Activated T-cell treated with anti-CD3 and anti-CD28 coated beads, Interleukin-2, amount 50 U/mL, for 4 hours (primary cell): Measurements from ENCODE around the gene BAX. TPM values are rescaled to one million over a fixed set of nuclear protein-coding genes. Genes with fewer than 3 reads are reported as not detected.

Source experiments
- ATAC-seq, 2 donors: fragments of 200-7000 bp; cut with Tn5 transposase; one replicate each; pipeline ENCODE4 v1.10.0; 2021
- DNase-seq: peaks from one replicate; pipeline ENCODE4 v3.0.0-alpha.2; 2020
- H3K27me3 Mint-ChIP-seq: one replicate; pipeline ENCODE4 v1.8.0; 2021; ENCODE audit warnings: low read depth, mixed read lengths
- H3K36me3 Mint-ChIP-seq: one replicate; pipeline ENCODE4 v1.8.0; 2022; ENCODE audit warnings: mixed read lengths; ENCODE audit not compliant: insufficient read depth
- H3K4me1 Mint-ChIP-seq: one replicate; pipeline ENCODE4 v1.8.0; 2021; ENCODE audit warnings: low read depth, mixed read lengths
- H3K4me3 Mint-ChIP-seq: one replicate; pipeline ENCODE4 v1.8.0; 2021; ENCODE audit warnings: mild to moderate bottlenecking, moderate library complexity, mixed read lengths
- H3K9me3 Mint-ChIP-seq: one replicate; pipeline ENCODE4 v1.8.0; 2021; ENCODE audit warnings: mixed read lengths
- total RNA-seq, 3 donors: library from RNA; stranded (reverse); gene quantifications; one replicate each; pipeline ENCODE4 v1.2.1, GENCODE V29; 2021

BAX gene
- total RNA-seq, 3 donors from 2014 or later: 200 to 250 (median 203) TPM

DNA sequence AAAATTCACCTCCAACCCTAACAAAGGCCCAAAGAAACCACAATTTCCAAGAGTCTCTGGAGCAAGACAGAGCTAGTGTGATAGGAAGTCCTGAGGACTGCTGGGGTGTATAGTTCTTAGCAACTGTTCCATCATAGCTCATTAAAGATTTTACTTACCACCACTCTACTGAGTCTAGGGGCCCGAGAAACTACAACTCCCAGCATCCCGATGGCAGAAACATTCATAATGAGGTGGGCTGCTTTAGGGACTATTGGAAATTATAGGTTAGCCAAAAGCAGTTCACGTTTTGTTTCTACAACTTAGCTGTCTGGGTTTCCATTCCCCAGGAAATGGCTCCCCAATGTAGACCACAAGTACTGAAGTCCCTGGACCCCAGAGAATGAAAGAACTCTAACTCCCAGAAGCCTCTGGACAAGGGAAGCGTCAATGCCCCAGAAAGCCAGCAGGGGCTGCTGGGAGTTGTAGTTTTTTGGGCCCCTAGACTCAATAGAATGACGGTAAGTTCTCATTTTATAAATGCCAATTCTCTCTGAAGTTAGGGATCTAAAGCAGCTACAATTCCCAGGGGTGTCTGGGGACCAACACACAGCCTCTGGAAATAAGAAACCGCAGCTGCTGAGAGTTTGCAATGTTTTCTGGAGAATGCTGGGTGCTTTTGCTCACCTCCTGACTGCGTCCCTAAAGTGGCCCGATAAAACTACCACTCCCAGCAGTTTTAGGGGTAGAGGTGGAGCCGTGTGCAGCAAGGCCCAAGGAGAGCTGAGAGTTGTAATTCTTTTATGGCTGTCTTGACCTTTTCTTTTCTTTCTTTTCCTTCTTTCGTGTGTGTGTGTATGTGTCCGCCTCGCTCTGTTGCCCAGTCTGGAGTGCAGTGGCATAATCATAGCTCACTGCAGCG lies 21.5 kb downstream of the BAX start:
- Mint-ChIP-seq H3K27me3 (no peaks in the 10 kb centered on the region), H3K4me1 (no peaks in the 10 kb centered on the region), H3K36me3 (peaks cover 11% of the 10 kb centered on the region), H3K9me3 (no peaks in the 10 kb centered on the region), H3K4me3 (no peak overlapping the region)
- peak; percentile 87 to 90 for ATAC-seq
- DNase-seq: no peak

- Mint-ChIP-seq H3K4me3 (no peak overlapping the region), H3K4me1 (no peaks in the 10 kb centered on the region), H3K9me3 (no peaks in the 10 kb centered on the region), H3K36me3 (peaks cover 12% of the 10 kb centered on the region), H3K27me3 (no peaks in the 10 kb centered on the region)
- ATAC-seq (no peak), DNase-seq (no peak)
These were observed 22.4 kb downstream of the BAX start for GRCh38 chr19:48977061-48977460.

DNA sequence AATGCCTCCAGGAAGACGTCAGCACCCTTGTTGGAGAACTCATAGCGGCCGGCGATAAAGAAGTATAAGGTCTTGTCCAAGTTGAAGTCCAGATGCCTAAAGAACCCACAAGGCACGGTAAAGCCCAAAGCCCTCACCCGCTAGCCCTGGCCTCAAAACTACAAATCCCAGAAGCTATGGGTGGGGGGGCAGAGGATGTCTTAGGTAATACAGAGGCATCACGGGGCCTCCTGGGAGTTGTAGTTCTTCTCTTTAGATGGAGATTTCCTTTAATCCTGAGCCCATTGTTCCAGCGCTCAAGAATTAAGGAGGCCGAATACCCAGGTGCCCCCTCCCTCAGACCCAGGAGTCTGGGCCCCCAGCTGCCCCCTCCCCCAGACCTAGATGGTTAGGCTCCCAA lies 27.6 kb downstream of the BAX start:
- peaks cover under 1% of the 10 kb centered on the region for H3K4me1 Mint-ChIP-seq

GRCh38 chr19:48985711-48986110 lies 31.0 kb downstream of the BAX start:
- no peaks in the 10 kb centered on the region for H3K27me3 Mint-ChIP-seq
- H3K4me1 Mint-ChIP-seq: peaks cover 12% of the 10 kb centered on the region
- DNase-seq (no peak), ATAC-seq (no peak)
- H3K36me3 Mint-ChIP-seq: peaks cover 17% of the 10 kb centered on the region
- H3K9me3 Mint-ChIP-seq: no peaks in the 10 kb centered on the region
- no peak overlapping the region for H3K4me3 Mint-ChIP-seq

More for the DNA sequence above, 27.6 kb downstream of the BAX start:
- no peaks in the 10 kb centered on the region for H3K27me3 Mint-ChIP-seq
- ATAC-seq (no peak), DNase-seq (no peak)
- H3K36me3 Mint-ChIP-seq: peaks cover 13% of the 10 kb centered on the region
- no peaks in the 10 kb centered on the region for H3K9me3 Mint-ChIP-seq
- H3K4me3 Mint-ChIP-seq: no peak overlapping the region

DNA sequence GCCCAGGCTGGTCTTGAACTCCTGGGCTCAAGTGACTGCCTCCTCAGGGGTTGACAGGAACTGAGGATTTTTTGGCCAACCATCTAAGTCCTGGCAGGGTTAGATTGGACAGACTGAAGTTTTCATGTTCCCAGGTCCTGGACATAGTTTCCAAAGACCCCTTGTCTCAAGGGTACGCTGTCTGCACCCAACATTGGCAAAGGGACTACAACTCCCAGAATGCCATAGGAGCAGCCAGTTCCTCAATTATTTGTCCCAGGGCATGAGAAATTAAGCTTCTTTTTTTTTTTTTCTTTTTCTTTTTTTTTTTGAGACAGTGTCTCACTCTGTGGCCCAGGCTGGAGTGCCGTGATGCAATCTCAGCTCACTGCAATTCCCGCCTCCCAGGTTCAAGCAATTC lies 31.5 kb downstream of the BAX start:
- ATAC-seq: no peak
- H3K9me3 Mint-ChIP-seq: no peaks in the 10 kb centered on the region
- no peak overlapping the region for H3K4me3 Mint-ChIP-seq
- peaks cover 19% of the 10 kb centered on the region for H3K36me3 Mint-ChIP-seq
- H3K27me3 Mint-ChIP-seq: no peaks in the 10 kb centered on the region
- H3K4me1 Mint-ChIP-seq: peaks cover 17% of the 10 kb centered on the region
- DNase-seq: no peak

DNA sequence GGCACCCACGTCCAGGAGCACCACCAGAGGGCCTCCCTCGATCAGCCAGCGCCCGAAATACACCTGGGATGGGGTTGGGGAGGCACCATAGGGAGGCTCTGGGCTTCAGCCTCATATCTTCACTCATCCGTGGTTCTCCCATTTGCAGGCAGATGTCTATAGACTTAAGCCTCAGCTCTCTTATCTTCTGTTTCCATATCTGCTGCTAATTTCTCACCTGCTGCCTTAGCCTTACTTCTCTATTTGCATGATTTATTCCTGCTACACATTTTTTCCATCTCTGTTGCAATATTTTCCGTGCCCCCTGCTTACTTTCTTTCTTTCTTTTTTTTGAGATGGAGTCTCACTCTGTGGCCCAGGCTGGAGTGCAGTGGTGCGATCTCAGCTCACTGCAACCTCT lies 32.6 kb downstream of the BAX start:
- Mint-ChIP-seq H3K27me3 (no peaks in the 10 kb centered on the region), H3K36me3 (peaks cover 17% of the 10 kb centered on the region)

DNA sequence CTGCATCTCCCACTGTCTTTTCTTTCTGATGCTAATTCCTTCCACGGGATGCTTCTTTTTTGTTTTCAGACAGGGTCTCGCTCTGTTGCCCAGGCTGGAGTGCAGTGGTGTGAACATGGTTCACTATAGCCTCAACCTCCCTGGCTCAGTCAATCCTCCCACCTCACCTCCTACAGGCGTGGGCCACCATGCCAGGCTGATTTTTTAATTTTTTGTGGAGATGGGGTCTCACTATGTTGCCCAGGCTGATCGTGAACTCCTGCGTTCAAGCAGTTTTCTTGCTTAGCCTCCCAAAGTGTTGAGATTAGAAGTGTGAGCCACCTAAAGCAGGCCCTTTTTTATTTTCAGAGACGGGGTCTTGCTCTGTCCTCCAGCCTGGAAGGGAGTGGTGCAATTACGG lies 33.6 kb downstream of the BAX start:
- Mint-ChIP-seq H3K36me3 (peaks cover 15% of the 10 kb centered on the region), H3K4me1 (peaks cover 26% of the 10 kb centered on the region), H3K9me3 (no peaks in the 10 kb centered on the region), H3K4me3 (no peak overlapping the region), H3K27me3 (no peaks in the 10 kb centered on the region)
- ATAC-seq (no peak), DNase-seq (no peak)

More for the DNA sequence above, 32.6 kb downstream of the BAX start:
- DNase-seq (no peak), ATAC-seq (no peak)
- Mint-ChIP-seq H3K9me3 (no peaks in the 10 kb centered on the region), H3K4me3 (no peak overlapping the region), H3K4me1 (peaks cover 23% of the 10 kb centered on the region)

GRCh38 chr19:48988860-48989259 lies 34.2 kb downstream of the BAX start:
- DNase-seq (no peak), ATAC-seq (no peak)
- Mint-ChIP-seq H3K4me3 (no peak overlapping the region), H3K4me1 (peaks cover 28% of the 10 kb centered on the region), H3K9me3 (no peaks in the 10 kb centered on the region), H3K36me3 (peaks cover 13% of the 10 kb centered on the region), H3K27me3 (no peaks in the 10 kb centered on the region)

DNA sequence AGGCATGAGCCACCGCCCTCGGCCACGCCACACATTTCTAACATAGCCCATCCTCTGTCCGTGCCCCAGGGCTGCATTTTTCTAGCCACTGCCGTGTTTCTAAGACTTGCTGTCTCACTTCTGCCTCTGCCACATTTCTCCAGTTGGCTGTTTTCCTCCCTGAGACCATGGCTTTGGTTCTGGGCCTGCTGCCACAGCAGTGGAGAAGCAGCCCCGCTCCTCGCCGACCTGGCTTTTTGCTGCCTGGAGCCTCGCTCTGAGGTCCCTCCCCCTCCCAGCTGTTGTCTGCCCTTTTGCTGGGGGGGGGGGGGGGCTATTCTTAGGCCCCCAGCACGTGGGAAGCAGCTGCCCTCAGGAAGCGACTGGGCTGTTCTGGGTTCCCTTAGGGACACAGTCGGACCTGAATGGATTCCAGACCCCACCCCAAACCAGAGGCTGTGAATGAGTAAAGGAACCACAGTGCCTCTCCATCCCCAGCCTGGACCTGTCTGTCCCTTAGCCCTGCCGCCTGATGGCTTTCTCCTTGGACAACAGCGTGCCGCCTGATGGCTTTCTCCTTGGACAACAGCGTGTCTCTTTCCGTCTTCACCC lies 35.1 kb downstream of the BAX start:
- no peaks in the 10 kb centered on the region for H3K27me3 Mint-ChIP-seq
- H3K9me3 Mint-ChIP-seq: no peaks in the 10 kb centered on the region
- H3K36me3 Mint-ChIP-seq: peaks cover 15% of the 10 kb centered on the region
- no peak overlapping the region for H3K4me3 Mint-ChIP-seq
- ATAC-seq (no peak), DNase-seq (no peak)
- H3K4me1 Mint-ChIP-seq: peaks cover 34% of the 10 kb centered on the region

GRCh38 chr19:48990400-48990799 lies 35.7 kb downstream of the BAX start:
- ATAC-seq (no peak), DNase-seq (no peak)
- H3K27me3 Mint-ChIP-seq: no peaks in the 10 kb centered on the region
- no peak overlapping the region for H3K4me3 Mint-ChIP-seq
- H3K9me3 Mint-ChIP-seq: no peaks in the 10 kb centered on the region
- H3K4me1 Mint-ChIP-seq: peaks cover 40% of the 10 kb centered on the region
- peaks cover 17% of the 10 kb centered on the region for H3K36me3 Mint-ChIP-seq

DNA sequence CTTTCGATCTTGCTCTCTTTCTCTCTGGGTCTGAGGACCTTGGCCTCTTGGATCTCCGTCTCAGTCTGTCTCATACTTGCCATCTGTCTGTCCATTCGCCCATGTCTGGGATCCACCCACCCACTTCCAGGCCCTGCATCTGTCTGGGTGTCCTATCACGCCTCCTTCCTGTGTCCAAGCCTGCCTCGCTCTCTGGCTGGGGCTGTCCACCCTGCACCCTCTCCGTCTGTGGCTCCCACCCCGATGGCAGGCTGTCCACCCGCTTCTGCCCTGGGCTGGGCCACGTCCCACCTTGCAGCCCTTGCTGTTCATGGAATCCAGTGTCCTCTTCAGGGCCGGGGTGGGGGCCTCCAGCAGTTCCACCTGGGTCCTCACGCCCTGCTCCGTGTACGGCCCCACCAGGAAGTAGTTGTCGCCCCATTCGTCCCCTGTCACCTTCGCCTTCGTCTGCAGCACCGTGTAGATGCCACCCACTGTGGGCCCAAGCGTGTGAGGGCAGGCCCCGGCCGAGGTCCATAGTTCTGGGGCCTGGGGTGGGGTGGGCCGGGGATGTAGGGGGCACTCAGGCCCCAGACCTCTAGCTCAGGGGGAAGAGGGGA lies 36.4 kb downstream of the BAX start:
- H3K9me3 Mint-ChIP-seq: no peaks in the 10 kb centered on the region
- H3K4me1 Mint-ChIP-seq: peaks cover 40% of the 10 kb centered on the region
- no peak for DNase-seq
- no peak for ATAC-seq
- no peak overlapping the region for H3K4me3 Mint-ChIP-seq
- H3K36me3 Mint-ChIP-seq: peaks cover 17% of the 10 kb centered on the region
- H3K27me3 Mint-ChIP-seq: no peaks in the 10 kb centered on the region

- no peak for DNase-seq
These were observed 37.4 kb downstream of the BAX start for GRCh38 chr19:48991873-48992580.

GRCh38 chr19:48992581-48993174 lies 38.0 kb downstream of the BAX start:
- Mint-ChIP-seq H3K4me3 (peak overlapping the region; percentile 95), H3K27me3 (no peaks in the 10 kb centered on the region), H3K4me1 (peaks cover 37% of the 10 kb centered on the region), H3K9me3 (no peaks in the 10 kb centered on the region), H3K36me3 (peaks cover 22% of the 10 kb centered on the region)
- ATAC-seq: no peak
- no peak for DNase-seq

More at GRCh38 chr19:48991873-48992580, 37.4 kb downstream of the BAX start:
- Mint-ChIP-seq H3K36me3 (peaks cover 20% of the 10 kb centered on the region), H3K4me3 (peak overlapping the region; percentile 95), H3K9me3 (no peaks in the 10 kb centered on the region), H3K27me3 (no peaks in the 10 kb centered on the region), H3K4me1 (peaks cover 40% of the 10 kb centered on the region)
- no peak for ATAC-seq
